ENCODE results near the gene RAB11B. TPM values are rescaled to one million over a fixed set of nuclear protein-coding genes. Genes with fewer than 3 reads are reported as not detected.
"Not testable (repeated sequence)": the region's sequence is repeated elsewhere in the genome, so short reads cannot be mapped to it uniquely, and the experiment has no call there.

Gene RAB11B
- total RNA-seq, 1 donor from 2014 or later: 57.5 TPM

- peak; percentile 3 for ATAC-seq
- DNase-seq (ENCODE audit: low spot score): no peak
Observed at GRCh38 chr19:8370176-8371010, 19.8 kb upstream of the RAB11B start.

DNA sequence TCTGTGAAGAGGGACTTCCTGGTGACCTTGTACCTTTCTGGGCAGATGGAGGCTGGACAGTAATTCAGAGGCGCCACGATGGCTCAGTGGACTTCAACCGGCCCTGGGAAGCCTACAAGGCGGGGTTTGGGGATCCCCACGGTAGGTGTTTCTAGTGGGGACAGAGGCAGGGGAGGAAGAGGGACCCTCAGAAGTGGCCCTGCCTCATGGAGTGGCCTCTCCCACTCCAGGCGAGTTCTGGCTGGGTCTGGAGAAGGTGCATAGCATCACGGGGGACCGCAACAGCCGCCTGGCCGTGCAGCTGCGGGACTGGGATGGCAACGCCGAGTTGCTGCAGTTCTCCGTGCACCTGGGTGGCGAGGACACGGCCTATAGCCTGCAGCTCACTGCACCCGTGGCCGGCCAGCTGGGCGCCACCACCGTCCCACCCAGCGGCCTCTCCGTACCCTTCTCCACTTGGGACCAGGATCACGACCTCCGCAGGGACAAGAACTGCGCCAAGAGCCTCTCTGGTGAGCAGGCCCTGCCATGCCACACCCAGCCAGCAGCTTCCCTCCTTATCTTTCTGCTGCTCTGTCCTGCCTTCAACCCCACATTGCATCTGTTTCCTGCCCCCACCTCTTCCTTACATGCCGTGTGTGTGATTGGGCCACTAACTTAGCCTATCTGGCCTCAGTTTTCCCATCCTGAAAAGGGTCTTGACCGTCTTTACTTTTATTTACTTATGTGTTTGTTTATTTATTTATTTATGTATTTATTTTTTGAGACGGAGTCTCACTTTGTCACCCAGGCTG is 19.0 kb upstream of the RAB11B start:
- DNase-seq (ENCODE audit: low spot score): no peak

GRCh38 chr19:8373867-8374813 is 16.0 kb upstream of the RAB11B start:
- DNase-seq (ENCODE audit: low spot score): peak; percentile 86

More for the DNA sequence above, 19.0 kb upstream of the RAB11B start:
- no peak for ATAC-seq

DNA sequence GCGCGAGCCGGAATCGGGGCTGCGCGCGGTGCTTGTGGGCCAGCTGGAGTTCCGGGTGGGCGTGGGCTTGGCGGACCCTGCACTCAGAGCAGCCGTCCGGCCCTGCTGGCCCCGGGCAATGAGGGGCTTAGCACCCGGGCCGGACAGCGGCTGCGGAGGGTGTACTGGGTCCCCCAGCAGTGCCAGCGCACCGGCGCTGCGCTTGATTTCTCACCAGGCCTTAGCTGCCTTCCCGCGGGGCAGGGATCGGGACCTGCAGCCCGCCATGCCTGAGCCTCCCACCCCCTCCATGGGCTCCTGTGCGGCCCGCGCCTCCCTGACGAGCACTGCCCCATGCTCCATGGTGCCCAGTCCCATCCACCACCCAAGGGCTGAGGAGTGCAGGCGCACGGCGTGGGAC is 14.4 kb upstream of the RAB11B start:
- DNase-seq (ENCODE audit: low spot score); ATAC-seq: not testable (repeated sequence)

More at GRCh38 chr19:8373867-8374813, 16.0 kb upstream of the RAB11B start:
- peak; percentile 86 for ATAC-seq

- DNase-seq (ENCODE audit: low spot score); ATAC-seq: not testable (repeated sequence)
Observed at GRCh38 chr19:8376373-8376974, 13.7 kb upstream of the RAB11B start.

DNA sequence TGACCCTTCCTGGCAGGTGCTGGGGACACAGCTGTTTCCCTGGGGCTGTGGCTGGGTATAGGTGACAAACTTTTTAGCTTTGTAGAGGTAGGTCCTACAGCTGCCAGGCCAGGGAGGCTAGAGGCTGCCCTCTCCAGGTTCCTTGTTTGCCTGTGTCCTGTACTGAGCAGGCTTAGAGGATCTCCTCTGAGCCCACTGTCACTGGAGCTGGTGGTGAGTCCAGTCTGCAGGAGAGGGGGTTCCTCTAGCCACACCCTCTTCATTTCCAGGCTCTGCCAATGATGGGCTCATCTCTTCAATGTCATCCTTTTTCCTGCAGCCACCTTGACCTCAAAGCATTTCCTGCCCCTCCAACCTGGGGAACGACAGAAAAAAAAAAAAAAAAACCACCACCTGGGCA is 12.6 kb upstream of the RAB11B start:
- DNase-seq (ENCODE audit: low spot score) (no peak), ATAC-seq (no peak)

DNA sequence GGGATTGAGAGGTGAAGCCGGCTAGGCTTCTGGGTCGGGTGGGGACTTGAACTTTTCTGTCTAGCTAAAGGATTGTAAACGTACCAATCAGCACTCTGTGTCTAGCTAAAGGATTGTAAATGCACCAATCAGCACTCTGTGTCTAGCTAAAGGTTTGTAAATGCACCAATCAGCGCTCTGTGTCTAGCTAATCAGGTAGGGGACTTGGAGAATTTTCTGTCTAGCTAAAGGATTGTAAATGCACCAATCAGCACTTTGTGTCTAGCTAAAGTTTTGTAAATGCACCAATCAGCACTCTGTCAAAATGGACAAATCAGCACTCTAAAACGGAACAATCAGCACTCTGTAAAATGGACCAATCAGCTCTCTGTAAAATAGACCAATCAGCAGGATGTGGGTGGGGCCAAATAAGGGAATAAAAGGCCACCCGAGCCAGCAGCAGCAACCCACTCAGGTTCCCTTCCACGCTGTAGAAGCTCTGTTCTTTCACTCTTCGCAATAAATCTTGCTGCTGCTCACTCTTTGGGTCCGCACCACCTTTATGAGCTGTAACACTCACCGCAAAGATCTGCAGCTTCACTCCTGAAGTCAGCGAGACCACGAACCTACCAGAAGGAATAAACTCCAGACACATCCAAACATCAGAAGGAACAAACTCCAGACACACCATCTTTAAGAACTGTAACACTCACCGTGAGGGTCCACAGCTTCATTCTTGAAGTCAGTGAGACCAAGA is 10.8 kb upstream of the RAB11B start:
- DNase-seq (ENCODE audit: low spot score); ATAC-seq: not testable (repeated sequence)

GRCh38 chr19:8384569-8384968 is 5.6 kb upstream of the RAB11B start:
- ATAC-seq; DNase-seq (ENCODE audit: low spot score): not testable (repeated sequence)

DNA sequence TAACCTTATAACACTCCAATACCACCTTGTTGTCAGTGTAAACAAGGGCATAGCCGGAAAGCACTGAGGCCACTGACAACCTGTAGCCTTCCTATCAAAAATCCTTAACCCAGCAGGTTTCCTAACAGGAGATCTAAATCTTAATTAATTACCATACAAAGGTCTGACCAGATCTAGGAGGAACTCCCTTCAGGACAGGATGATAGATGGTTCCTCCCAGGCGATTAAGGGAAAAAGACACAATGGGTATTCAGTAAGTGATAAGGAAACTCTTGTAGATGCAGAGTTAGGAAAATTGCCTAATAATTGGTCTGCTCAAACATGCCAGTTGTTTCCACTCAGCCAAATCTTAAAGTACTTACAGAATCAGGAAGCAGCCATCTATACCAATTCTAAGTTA is 5.1 kb upstream of the RAB11B start:
- not testable (repeated sequence) for ATAC-seq; DNase-seq (ENCODE audit: low spot score)

GRCh38 chr19:8385566-8385965 is 4.6 kb upstream of the RAB11B start:
- not testable (repeated sequence) for DNase-seq (ENCODE audit: low spot score); ATAC-seq

GRCh38 chr19:8386419-8386818 is 3.7 kb upstream of the RAB11B start:
- DNase-seq (ENCODE audit: low spot score); ATAC-seq: not testable (repeated sequence)

DNA sequence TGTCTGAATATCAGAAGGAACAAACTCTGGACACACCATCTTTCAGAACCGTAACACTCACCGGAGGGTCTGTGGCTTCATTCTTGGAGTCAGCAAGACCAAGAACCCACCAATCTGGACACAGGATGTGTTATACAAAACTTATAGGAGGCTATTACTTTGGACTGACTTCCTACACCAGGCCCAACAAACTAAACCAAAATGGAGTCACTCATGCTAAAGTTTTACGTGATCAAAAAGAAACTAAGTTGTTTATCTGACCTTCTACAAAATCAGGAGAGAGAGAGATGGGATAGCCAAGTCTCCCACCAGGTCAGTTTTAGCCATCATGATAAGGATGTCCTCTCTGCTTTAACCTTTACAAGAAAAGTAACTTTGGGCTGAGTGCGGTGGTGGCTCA is 3.2 kb upstream of the RAB11B start:
- DNase-seq (ENCODE audit: low spot score) (no peak), ATAC-seq (no peak)

GRCh38 chr19:8387688-8388611 is 2.2 kb upstream of the RAB11B start:
- peak; percentile 23 for ATAC-seq
- DNase-seq (ENCODE audit: low spot score): peak; percentile 68

DNA sequence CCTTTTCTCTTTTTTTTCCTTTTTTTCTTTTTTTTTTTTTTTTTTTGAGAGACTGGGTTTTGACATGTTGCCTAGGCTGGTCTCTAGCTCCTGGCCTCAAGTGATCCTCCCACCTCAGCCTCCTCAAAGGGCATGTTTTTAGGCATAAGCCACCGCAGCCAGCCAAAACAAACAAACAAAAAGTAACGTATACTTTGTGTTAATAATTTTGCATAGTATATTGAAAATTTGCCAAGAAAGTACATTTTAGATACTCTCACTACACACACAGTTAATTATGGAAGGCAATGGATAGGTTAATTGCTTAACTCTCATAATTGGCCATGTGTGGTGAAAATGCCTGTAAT is 1.6 kb upstream of the RAB11B start:
- DNase-seq (ENCODE audit: low spot score) (no peak), ATAC-seq (no peak)

DNA sequence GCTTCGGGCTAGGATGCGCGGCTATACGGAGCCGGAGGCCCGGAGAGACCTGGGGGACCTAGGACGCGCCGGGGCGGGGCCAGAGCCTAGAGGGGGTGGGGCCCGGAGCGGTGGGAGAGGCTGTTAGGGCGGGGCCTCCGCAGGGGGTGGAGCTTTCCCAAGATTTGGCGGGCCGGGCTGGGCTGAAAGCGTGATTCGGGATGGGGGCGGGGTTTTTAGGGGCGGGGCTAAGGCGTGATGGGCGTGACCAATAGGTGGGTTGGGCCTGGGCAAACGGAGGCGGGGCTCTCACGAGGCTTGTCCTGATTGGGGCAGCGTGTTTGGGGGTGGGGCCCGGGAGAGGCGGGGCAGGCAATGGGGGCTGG is 439 bp downstream of the RAB11B start:
- DNase-seq (ENCODE audit: low spot score) (peak; percentile 98), ATAC-seq (peak; percentile 80)

DNA sequence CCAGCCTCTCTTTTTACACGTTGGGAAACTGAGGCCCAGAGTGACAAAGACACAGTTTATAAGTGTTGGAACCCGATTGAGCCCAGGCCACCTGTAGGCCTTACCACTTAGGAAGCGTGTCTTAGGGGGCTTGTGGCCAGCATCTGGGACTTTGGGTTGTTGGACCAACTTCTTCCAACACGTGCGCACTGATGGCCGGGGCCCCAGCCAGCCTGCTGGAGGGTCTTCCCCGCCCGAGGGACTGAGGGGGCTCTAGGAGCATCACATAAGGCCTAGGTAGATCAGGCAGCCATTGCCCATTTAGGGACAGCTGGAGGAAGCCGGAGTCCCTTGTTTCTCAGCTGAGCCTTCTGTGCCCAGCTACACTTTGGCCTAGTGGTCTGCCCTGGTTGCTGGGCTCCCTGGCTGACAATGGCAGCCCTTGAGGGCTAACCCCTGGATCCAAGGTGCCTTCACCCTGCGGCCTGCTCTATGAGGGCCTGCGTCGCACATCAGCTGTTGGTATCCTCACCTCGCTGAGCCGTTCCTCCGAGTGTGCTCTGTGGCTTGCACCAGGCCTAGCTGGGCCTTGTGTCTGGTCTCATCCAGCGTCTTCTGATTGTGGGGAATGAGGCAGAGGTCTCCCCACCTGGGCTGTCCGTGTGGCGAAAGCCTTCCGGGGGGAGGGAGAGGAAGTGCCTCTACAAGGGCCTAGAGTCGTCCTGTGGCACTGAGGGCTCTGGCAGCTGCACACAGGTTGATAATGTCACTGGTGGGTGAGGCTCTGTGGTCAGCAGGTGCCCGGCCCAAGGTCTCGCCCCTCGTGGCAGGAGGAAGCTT is 1.2 kb downstream of the RAB11B start:
- ATAC-seq (no peak), DNase-seq (ENCODE audit: low spot score) (no peak)

DNA sequence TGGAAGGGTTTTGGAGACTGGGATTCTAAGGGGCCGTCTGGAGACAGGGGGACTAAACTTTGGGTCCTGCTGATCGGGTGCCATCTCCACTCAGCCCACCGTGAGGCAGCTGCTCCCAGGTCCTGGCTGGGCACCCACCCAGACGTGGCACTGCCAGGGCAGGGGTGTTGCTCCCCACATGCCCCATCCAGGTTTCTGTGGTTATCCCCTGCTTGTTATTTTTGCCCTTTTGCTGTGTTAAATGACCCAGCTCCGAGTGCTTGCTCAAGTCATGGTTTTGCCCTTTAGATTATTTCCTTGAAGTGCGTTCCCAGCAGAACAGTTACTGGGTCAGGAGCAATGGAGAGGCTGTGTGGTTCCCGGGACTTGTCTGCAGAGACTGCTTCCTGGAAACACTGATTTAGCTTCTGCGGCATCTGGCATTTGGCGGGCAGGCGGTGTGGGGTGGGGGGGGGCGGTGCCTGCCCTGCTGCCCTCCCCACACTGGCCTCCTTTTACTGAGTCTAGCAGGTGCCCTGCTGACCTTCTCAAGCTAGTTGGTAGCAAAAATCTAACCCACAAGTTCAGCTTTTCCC is 1.9 kb downstream of the RAB11B start:
- no peak for DNase-seq (ENCODE audit: low spot score)
- ATAC-seq: peak; percentile 1

All from left lobe of liver (tissue), 2 donors.